Endothelial cell of umbilical vein (primary cell): ENCODE results near the gene SDC3. TPM values are rescaled to one million over a fixed set of nuclear protein-coding genes. Genes with fewer than 3 reads are reported as not detected.

Experiments
- BruUV-seq: library from RNA; stranded (reverse); fragments of 400-500 nt; replicated peaks from 2 replicates; lab custom pipeline; 2021; lab: Mats Ljungman, UMichigan
- CTCF ChIA-PET: fragments of 300-600, 350-600 bp; sonication (Branson Sonifier 250); formaldehyde crosslinking; loops from one replicate; lab custom pipeline; 2021; ENCODE audit warnings: antibody characterized with exemption, inconsistent platforms; lab: Charles Lee
- POLR2A ChIA-PET: fragments of 300-600, 350-600 bp; sonication (Branson Sonifier 250); formaldehyde crosslinking; loops from one replicate; lab custom pipeline; 2021; ENCODE audit warnings: antibody characterized with exemption, inconsistent platforms; lab: Charles Lee
- DNase-seq: peaks from one replicate; pipeline ENCODE4 v3.0.0-alpha.2; 2011; ENCODE audit warnings: low read depth, low spot score
- FAIRE-seq: peaks from 2 replicates; lab custom pipeline; 2011; peaks lifted over from hg19 to GRCh38; lab: Jason Lieb, UNC
- H2AFZ ChIP-seq: 2 replicates; pipeline ENCODE4 v1.6.0; 2012; ENCODE audit warnings: low read depth, low read length, control low read depth, inconsistent platforms
- H3K27ac ChIP-seq: 2 replicates; pipeline ENCODE4 v1.5.1; 2011; ENCODE audit warnings: low read depth, mild to moderate bottlenecking, control low read depth, low read length, moderate library complexity; ENCODE audit not compliant: insufficient read depth
- H3K27me3 ChIP-seq, 2 experiments: 2 replicates each; pipeline versions ENCODE4 v1.6.0 to v1.6.1; 2011; ENCODE audit warnings: low read length in 2 of 2, mixed read lengths in 1 of 2; ENCODE audit not compliant: control insufficient read depth in 2 of 2, insufficient read depth in 2 of 2
- H3K36me3 ChIP-seq, 2 experiments: 2 replicates in 1 of 2; 3 replicates in 1 of 2; pipeline ENCODE4 v1.5.1; 2011; ENCODE audit warnings: low read length in 2 of 2, mild to moderate bottlenecking in 1 of 2, moderate library complexity in 1 of 2; ENCODE audit not compliant: control insufficient read depth in 2 of 2, insufficient read depth in 2 of 2; ENCODE audit errors: extremely low read depth in 1 of 2
- H3K4me1 ChIP-seq: 3 replicates; pipeline ENCODE4 v1.5.1; 2011; ENCODE audit warnings: mild to moderate bottlenecking, low read length; ENCODE audit not compliant: control insufficient read depth, insufficient read depth; ENCODE audit errors: extremely low read depth
- H3K4me2 ChIP-seq: 2 replicates; pipeline ENCODE4 v1.6.1; 2011; ENCODE audit warnings: low read length, control low read depth, mixed read lengths; ENCODE audit not compliant: insufficient read depth
- H3K4me3 ChIP-seq, 3 experiments: fragments of 200-600 bp in 1 of 3; sonication (generic), shearing (Covaris generic) in 1 of 3; replicated peaks in 1 of 3; 2 replicates each; pipeline ENCODE4 v1.5.1; 2011 to 2016; ENCODE audit warnings: control low read depth in 3 of 3, low read length in 3 of 3, mild to moderate bottlenecking in 2 of 3, inconsistent platforms in 1 of 3, low read depth in 1 of 3, moderate library complexity in 1 of 3; ENCODE audit not compliant: insufficient read depth in 1 of 3
- H3K79me2 ChIP-seq: 2 replicates; pipeline ENCODE4 v1.6.0; 2012; ENCODE audit warnings: low read length, inconsistent platforms; ENCODE audit not compliant: control insufficient read depth, insufficient read depth
- H3K9ac ChIP-seq: replicated peaks from 2 replicates; pipeline ENCODE3; 2011; ENCODE audit warnings: low read length, control low read depth; ENCODE audit not compliant: insufficient read depth; ENCODE audit errors: extremely low read depth
- H3K9me1 ChIP-seq: replicated peaks from 3 replicates; pipeline ENCODE4 v1.6.0; 2011; ENCODE audit warnings: mild to moderate bottlenecking, low read length; ENCODE audit not compliant: control insufficient read depth, insufficient read depth; ENCODE audit errors: extremely low read depth
- H3K9me3 ChIP-seq: replicated peaks from 2 replicates; pipeline ENCODE4 v1.5.1; 2012; ENCODE audit warnings: low read length, inconsistent platforms; ENCODE audit not compliant: control insufficient read depth, insufficient read depth
- H4K20me1 ChIP-seq: replicated peaks from 2 replicates; pipeline ENCODE3; 2011; ENCODE audit warnings: mild to moderate bottlenecking, low read length; ENCODE audit not compliant: control insufficient read depth, insufficient read depth; ENCODE audit errors: extremely low read depth
- EZH2 ChIP-seq: IDR thresholded peaks from 2 replicates; pipeline ENCODE4 v1.6.1; 2012; ENCODE audit warnings: borderline replicate concordance, low read depth, mild to moderate bottlenecking, moderate library complexity, low read length, inconsistent platforms; ENCODE audit not compliant: severe bottlenecking
- FOS ChIP-seq: IDR thresholded peaks from 2 replicates; pipeline ENCODE4 v1.6.1; 2011; ENCODE audit warnings: mild to moderate bottlenecking, low read length, moderate library complexity, borderline replicate concordance; ENCODE audit not compliant: insufficient read depth
- GATA2 ChIP-seq: IDR thresholded peaks from 2 replicates; pipeline ENCODE4 v1.7.0; 2011; ENCODE audit warnings: low read depth, mild to moderate bottlenecking, moderate library complexity, mixed read lengths, low read length; ENCODE audit not compliant: insufficient read length, insufficient read depth
- JUN ChIP-seq: IDR thresholded peaks from 2 replicates; pipeline ENCODE4 v1.6.1; 2011; ENCODE audit warnings: borderline replicate concordance, low read depth; ENCODE audit not compliant: insufficient read length, insufficient read depth
- MYC ChIP-seq: IDR thresholded peaks from one replicate; pipeline ENCODE4 v1.6.1; 2011; ENCODE audit warnings: mild to moderate bottlenecking, low read depth, low read length
- POLR2A ChIP-seq: IDR thresholded peaks from 2 replicates; pipeline ENCODE4 v1.6.1; 2012; ENCODE audit warnings: low read depth, mild to moderate bottlenecking, control low read depth, low read length
- POLR2AphosphoS5 ChIP-seq: IDR thresholded peaks from 2 replicates; pipeline ENCODE4 v1.6.1; 2012; ENCODE audit warnings: low read depth, mild to moderate bottlenecking, control low read depth, low read length, moderate library complexity; ENCODE audit not compliant: insufficient read depth
- dilution Hi-C: fragments of 300-500 bp; cut with MboI; formaldehyde crosslinking; loops from one replicate; pipeline ENCODE4 v1.15.0; 2019; ENCODE audit warnings: low sequenced_read_pairs; ENCODE audit not compliant: extremely low pct_ligation_motif_present
- intact Hi-C: fragments of 100-400 bp; cut with micrococcal nuclease; formaldehyde crosslinking; loops from one replicate; pipeline ENCODE4 v1.10.0; 2022
- polyA plus RNA-seq, 4 experiments: library from polyadenylated mRNA; depleted of rRNA in 3 of 4; stranded (reverse) in 3 of 4; unstranded in 1 of 4; fragments of >200 nt; gene quantifications; 2 replicates each; pipeline versions ENCODE4 v1.2.1 to v1.2.3, GENCODE V29; 2011 to 2012; ENCODE audit warnings: missing spikeins in 1 of 4
- total RNA-seq: library from RNA; stranded (reverse); gene quantifications from 2 replicates; pipeline ENCODE4 v1.2.3, GENCODE V29; 2021
- TF ChIP-seq, protein P1 (sequence below), 2 donors: IDR thresholded peaks; 1 replicate in 1 of 2; 2 replicates in 1 of 2; pipeline ENCODE4 v1.5.1; 2011; ENCODE audit warnings: low read length in 2 of 2, mild to moderate bottlenecking in 2 of 2, moderate library complexity in 2 of 2, control low read depth in 1 of 2, inconsistent platforms in 1 of 2, low read depth in 1 of 2; ENCODE audit not compliant: insufficient read depth in 1 of 2; ENCODE audit errors: extremely low read depth in 1 of 2
- TF ChIP-seq, protein P2 (sequence below): IDR thresholded peaks from 2 replicates; pipeline ENCODE4 v1.6.1; 2011; ENCODE audit not compliant: insufficient read depth, insufficient read length

Gene SDC3
- total and polyA plus RNA-seq, 2 donors (not counting 3 experiments of a cell fraction or from before 2014, with no cell fraction given), result 7.1 to 25.9 TPM

DNA sequence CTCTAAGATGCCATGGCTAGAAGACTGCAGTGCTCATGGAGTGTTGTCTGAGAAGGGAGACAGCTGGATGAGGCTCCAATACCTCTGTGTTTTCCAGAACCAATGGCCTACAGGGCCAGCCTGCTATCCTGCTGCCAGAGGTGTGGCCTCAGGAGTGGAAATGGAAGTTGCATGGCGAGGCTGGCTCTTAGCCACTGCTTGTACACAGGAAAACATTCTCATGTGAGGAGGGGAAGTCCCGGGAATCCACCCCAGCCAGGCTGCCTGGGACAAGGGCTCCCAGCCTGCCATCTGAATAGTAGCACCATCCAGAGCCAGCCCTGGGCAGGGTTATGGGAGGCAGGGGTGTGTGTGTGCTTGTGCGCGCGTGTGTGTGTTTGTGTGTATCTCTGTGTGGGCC lies 56.5 kb downstream of the SDC3 start:
- DNase-seq, result peak; percentile 77
- BruUV-seq, result no TSS peak

DNA sequence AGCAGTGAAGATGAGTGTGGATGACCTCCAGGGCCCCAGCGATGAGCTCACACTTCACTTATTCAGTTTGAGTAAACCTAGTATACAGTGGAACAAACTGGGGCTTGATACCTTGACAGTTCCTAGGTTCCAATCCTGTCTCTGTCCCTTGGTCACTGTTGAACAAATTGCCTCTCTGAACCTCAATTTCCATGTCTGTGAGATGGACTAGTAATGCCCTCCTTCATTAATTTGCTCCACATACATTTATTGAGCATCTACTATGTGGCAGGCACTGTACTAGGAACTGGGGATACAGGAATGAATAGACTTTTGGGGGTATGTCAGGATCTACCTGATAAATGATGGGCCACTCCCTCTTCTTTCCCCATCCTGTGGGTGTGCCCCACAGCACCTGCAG lies 57.3 kb downstream of the SDC3 start:
- FAIRE-seq (no peak), DNase-seq (no peak)
- Histone ChIP-seq H3K79me2 (no peaks in the 10 kb centered on the region), H3K27ac (no peak overlapping the region), H3K9ac (no peak overlapping the region), H3K4me2 (no peak overlapping the region), H3K36me3 (no peaks in the 10 kb centered on the region), H3K4me1 (peaks cover 16% of the 10 kb centered on the region), H3K4me3 (no peak overlapping the region), H3K27me3 (peaks cover 6 to 8% of the 10 kb centered on the region in 2 experiments), H4K20me1 (no peaks in the 10 kb centered on the region), H2AFZ (no peak overlapping the region), H3K9me3 (no peaks in the 10 kb centered on the region), H3K9me1 (no peaks in the 10 kb centered on the region)
- TF ChIP-seq JUN (no peak), POLR2AphosphoS5 (no peak), POLR2A (no peak), GATA2 (no peak), MYC (no peak), FOS (no peak)
- TF ChIP-seq, protein P1, sequence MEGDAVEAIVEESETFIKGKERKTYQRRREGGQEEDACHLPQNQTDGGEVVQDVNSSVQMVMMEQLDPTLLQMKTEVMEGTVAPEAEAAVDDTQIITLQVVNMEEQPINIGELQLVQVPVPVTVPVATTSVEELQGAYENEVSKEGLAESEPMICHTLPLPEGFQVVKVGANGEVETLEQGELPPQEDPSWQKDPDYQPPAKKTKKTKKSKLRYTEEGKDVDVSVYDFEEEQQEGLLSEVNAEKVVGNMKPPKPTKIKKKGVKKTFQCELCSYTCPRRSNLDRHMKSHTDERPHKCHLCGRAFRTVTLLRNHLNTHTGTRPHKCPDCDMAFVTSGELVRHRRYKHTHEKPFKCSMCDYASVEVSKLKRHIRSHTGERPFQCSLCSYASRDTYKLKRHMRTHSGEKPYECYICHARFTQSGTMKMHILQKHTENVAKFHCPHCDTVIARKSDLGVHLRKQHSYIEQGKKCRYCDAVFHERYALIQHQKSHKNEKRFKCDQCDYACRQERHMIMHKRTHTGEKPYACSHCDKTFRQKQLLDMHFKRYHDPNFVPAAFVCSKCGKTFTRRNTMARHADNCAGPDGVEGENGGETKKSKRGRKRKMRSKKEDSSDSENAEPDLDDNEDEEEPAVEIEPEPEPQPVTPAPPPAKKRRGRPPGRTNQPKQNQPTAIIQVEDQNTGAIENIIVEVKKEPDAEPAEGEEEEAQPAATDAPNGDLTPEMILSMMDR (IDR thresholded peaks at IDR 0.05; ENCODE audit: extremely low read depth in 1 of 2, insufficient read depth in 1 of 2, low read depth in 1 of 2, low read length in 2 of 2), result no peak
- TF ChIP-seq, protein P2, sequence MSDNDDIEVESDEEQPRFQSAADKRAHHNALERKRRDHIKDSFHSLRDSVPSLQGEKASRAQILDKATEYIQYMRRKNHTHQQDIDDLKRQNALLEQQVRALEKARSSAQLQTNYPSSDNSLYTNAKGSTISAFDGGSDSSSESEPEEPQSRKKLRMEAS, result no peak
- intact Hi-C loops, result no loop called here
- dilution Hi-C loops, result no loop called here
- ChIA-PET POLR2A (no interaction called here), CTCF (interaction anchor here (2.0 kb wide), 1 partner anchor 10 kb away, joined by 6 read pairs; no protein-coding TSS in a partner anchor)
- BruUV-seq, result no TSS peak

More for the DNA sequence above, 56.5 kb downstream of the SDC3 start:
- no peaks in the 10 kb centered on the region for H3K36me3 ChIP-seq
- no peak overlapping the region for H3K4me3 ChIP-seq
- H3K9me3 ChIP-seq, result no peaks in the 10 kb centered on the region
- ChIA-PET CTCF (interaction anchor here (2.0 kb wide), 1 partner anchor 11 kb away, joined by 6 read pairs; no protein-coding TSS in a partner anchor), POLR2A (no interaction called here)
- H3K4me1 ChIP-seq, result peaks cover 12% of the 10 kb centered on the region
- H3K27ac ChIP-seq, result no peak overlapping the region
- dilution Hi-C loops, result no loop called here
- TF ChIP-seq, protein P1 (IDR thresholded peaks at IDR 0.05; ENCODE audit: extremely low read depth in 1 of 2, insufficient read depth in 1 of 2, low read depth in 1 of 2, low read length in 2 of 2), result no peak
- TF ChIP-seq EZH2 (no peak), GATA2 (no peak), POLR2AphosphoS5 (no peak), POLR2A (no peak), JUN (no peak)
- H3K9ac ChIP-seq, result no peak overlapping the region
- no peak overlapping the region for H2AFZ ChIP-seq
- H3K79me2 ChIP-seq, result no peaks in the 10 kb centered on the region
- H4K20me1 ChIP-seq, result no peaks in the 10 kb centered on the region
- intact Hi-C loops, result no loop called here
- peaks cover 6 to 8% of the 10 kb centered on the region in 2 experiments for H3K27me3 ChIP-seq
- H3K4me2 ChIP-seq, result no peak overlapping the region
- no peaks in the 10 kb centered on the region for H3K9me1 ChIP-seq
- peak; percentile 72 for FAIRE-seq
